ENCODE data around the gene ARPIN. TPM values are rescaled to one million over a fixed set of nuclear protein-coding genes. Genes with fewer than 3 reads are reported as not detected.
"Not testable (repeated sequence)": the region's sequence is repeated elsewhere in the genome, so short reads cannot be mapped to it uniquely, and the experiment has no call there.

ARPIN gene
- total RNA-seq, 2 donors from 2014 or later = 19.5 to 21.4 TPM

DNA sequence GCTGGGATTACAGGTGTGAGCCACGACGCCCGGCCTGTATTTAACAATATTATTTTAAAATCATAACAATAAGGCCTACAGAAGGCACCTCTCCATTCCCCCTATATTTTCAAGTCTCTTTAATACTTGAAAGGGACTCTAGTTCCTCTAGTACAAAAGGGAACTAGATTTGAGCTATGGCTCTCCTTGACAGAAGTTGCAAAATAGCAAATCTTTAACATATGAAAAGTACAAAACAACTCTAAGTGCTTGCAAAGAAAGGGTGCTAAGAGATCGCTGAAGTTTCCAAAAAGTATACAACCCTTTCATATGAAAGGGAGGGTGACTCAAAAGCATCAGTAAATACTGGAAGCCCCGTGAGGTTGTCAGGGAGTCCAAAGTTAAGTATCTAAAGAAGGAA, 42.7 kb downstream of the ARPIN start:
- Histone ChIP-seq H3K4me3 (no peak overlapping the region), H3K36me3 (peaks cover 25% of the 10 kb centered on the region), H3K9me3 (no peaks in the 10 kb centered on the region), H3K4me1 (ENCODE audit: control insufficient read depth in 1 of 2, low read depth in 2 of 2) (no peaks in the 10 kb centered on the region), H3K27me3 (replicated peaks; ENCODE audit: insufficient read depth) (no peaks in the 10 kb centered on the region), H3K27ac (no peak overlapping the region)
- ATAC-seq (ENCODE audit: insufficient number of reproducible peaks, low FRiP score, low read depth) = no peak
- DNase-seq (ENCODE audit: low spot score) = no peak
- TF ChIP-seq CTCF (IDR thresholded peaks at IDR 0.05) = no peak

DNA sequence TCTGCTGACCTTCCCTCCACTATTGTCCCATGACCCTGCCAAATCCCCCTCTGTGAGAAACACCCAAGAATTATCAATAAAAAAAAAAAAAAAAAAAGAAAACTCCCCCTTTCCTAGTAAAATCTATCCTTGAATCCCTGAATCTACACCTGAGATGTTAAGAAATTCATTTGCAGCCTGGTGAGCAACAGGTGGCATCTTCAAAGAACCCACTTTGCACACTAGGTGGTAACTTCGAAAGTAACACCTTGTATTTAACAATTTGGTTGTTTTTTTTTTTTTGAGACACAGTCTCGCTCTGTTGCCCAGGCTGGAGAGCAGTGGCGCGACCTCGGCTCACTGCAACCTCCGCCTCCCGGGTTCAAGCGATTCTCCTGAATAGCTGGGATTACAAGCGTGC, 43.3 kb downstream of the ARPIN start:
- not testable (repeated sequence) for H3K9me3 ChIP-seq; H3K4me1 ChIP-seq (ENCODE audit: control insufficient read depth in 1 of 2, low read depth in 2 of 2); H3K27me3 ChIP-seq (replicated peaks; ENCODE audit: insufficient read depth); H3K4me3 ChIP-seq; ATAC-seq (ENCODE audit: insufficient number of reproducible peaks, low FRiP score, low read depth); DNase-seq (ENCODE audit: low spot score); H3K27ac ChIP-seq
- peaks cover 27% of the 10 kb centered on the region for H3K36me3 ChIP-seq

DNA sequence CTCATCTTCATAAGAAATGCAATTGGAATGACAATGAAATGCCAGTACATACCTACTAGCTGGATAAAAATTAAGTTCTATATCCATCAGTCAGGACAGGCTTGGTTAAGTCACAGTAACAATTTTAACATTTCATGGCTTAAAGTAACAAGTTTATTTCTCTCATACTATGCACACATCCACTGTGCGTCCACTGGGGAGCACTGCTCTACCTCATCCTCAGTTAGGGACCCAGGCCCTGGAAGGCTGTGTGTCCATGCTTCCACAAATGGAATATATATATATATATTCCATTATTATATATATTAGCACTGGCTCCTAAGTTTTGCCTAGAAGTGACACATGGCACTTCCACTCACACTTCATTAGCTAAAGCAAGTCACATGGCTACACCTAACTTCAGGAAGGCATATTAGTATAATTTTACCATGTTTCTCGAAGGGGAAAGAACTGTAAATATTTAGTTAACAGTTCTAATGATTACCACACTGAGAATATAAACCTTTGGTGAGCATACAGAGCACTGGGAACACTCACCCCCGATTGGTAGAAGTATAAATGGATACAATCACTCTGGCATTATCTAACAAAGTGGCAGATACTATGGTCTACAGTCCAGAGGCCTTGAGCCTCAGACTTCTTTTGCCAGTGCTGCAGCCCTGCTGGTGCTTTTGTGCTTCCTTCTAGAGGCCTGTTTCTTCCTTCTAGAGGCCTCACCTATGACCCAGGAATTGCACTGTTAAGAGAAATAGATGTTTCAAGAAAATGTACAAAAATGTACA, 47.6 kb downstream of the ARPIN start:
- Histone ChIP-seq H3K4me3 (no peak overlapping the region), H3K27ac (no peak overlapping the region), H3K4me1 (ENCODE audit: control insufficient read depth in 1 of 2, low read depth in 2 of 2) (no peaks in the 10 kb centered on the region), H3K9me3 (no peaks in the 10 kb centered on the region), H3K36me3 (peaks cover 18% of the 10 kb centered on the region), H3K27me3 (replicated peaks; ENCODE audit: insufficient read depth) (no peaks in the 10 kb centered on the region)
- DNase-seq (ENCODE audit: low spot score) (no peak), ATAC-seq (ENCODE audit: insufficient number of reproducible peaks, low FRiP score, low read depth) (no peak)
- TF ChIP-seq CTCF (IDR thresholded peaks at IDR 0.05) = no peak

- H3K27me3 ChIP-seq (replicated peaks; ENCODE audit: insufficient read depth) = no peaks in the 10 kb centered on the region
- peaks cover 15% of the 10 kb centered on the region for H3K36me3 ChIP-seq
- DNase-seq (ENCODE audit: low spot score) (no peak), ATAC-seq (ENCODE audit: insufficient number of reproducible peaks, low FRiP score, low read depth) (no peak)
- no peak for TF ChIP-seq CTCF (IDR thresholded peaks at IDR 0.05)
- H3K27ac ChIP-seq = no peak overlapping the region
- H3K4me1 ChIP-seq (ENCODE audit: control insufficient read depth in 1 of 2, low read depth in 2 of 2) = no peaks in the 10 kb centered on the region
- no peak overlapping the region for H3K4me3 ChIP-seq
- no peaks in the 10 kb centered on the region for H3K9me3 ChIP-seq
These were observed 48.8 kb downstream of the ARPIN start for GRCh38 chr15:89863918-89864317.

- no peak overlapping the region for H3K27ac ChIP-seq
- no peaks in the 10 kb centered on the region for H3K4me1 ChIP-seq (ENCODE audit: control insufficient read depth in 1 of 2, low read depth in 2 of 2)
- H3K36me3 ChIP-seq = peaks cover 15% of the 10 kb centered on the region
- H3K27me3 ChIP-seq (replicated peaks; ENCODE audit: insufficient read depth) = no peaks in the 10 kb centered on the region
- ATAC-seq (ENCODE audit: insufficient number of reproducible peaks, low FRiP score, low read depth) (no peak), DNase-seq (ENCODE audit: low spot score) (no peak)
- H3K9me3 ChIP-seq = no peaks in the 10 kb centered on the region
- no peak for TF ChIP-seq CTCF (IDR thresholded peaks at IDR 0.05)
- no peak overlapping the region for H3K4me3 ChIP-seq
These were observed 51.9 kb downstream of the ARPIN start for GRCh38 chr15:89860891-89861290.

GRCh38 chr15:89860431-89860830, 52.3 kb downstream of the ARPIN start:
- DNase-seq (ENCODE audit: low spot score) = no peak
- H3K9me3 ChIP-seq = no peaks in the 10 kb centered on the region
- no peak overlapping the region for H3K27ac ChIP-seq
- ATAC-seq (ENCODE audit: insufficient number of reproducible peaks, low FRiP score, low read depth) = no peak
- H3K36me3 ChIP-seq = peaks cover 13% of the 10 kb centered on the region
- no peak overlapping the region for H3K4me3 ChIP-seq
- no peaks in the 10 kb centered on the region for H3K4me1 ChIP-seq (ENCODE audit: control insufficient read depth in 1 of 2, low read depth in 2 of 2)
- TF ChIP-seq CTCF (IDR thresholded peaks at IDR 0.05) = no peak
- no peaks in the 10 kb centered on the region for H3K27me3 ChIP-seq (replicated peaks; ENCODE audit: insufficient read depth)

Data from thoracic aorta (tissue), 2 donors.